HG02970 (cell line): Measurements from ENCODE around the gene GALNT17.

Experiments used
- ATAC-seq: cut with Tn5 transposase; IDR thresholded peaks from one replicate; pipeline ENCODE4 v1.9.1; 2021; ENCODE audit warnings: mild to moderate bottlenecking, moderate library complexity, moderate number of reproducible peaks; ENCODE audit not compliant: unreplicated experiment, low FRiP score

Gene GALNT17

GRCh38 chr7:71754828-71755227 lies 622.9 kb downstream of the GALNT17 start:
- ATAC-seq = no peak

- ATAC-seq = no peak
Observed at GRCh38 chr7:71761336-71761735, 629.4 kb downstream of the GALNT17 start.
